DND-41 (cell line): ENCODE data around the gene GPER1.

ENCODE experiments used
- EZH2 ChIP-seq: IDR thresholded peaks from 3 replicates; pipeline ENCODE4 v1.6.1; 2012; ENCODE audit warnings: borderline replicate concordance, low read depth, mild to moderate bottlenecking, moderate library complexity, low read length, inconsistent platforms; ENCODE audit not compliant: severe bottlenecking
- TF ChIP-seq, protein P1 (sequence below): IDR thresholded peaks from 2 replicates; pipeline ENCODE4 v1.5.1; 2012; ENCODE audit warnings: borderline replicate concordance, low read length, moderate library complexity, mild to moderate bottlenecking; ENCODE audit not compliant: poor library complexity, severe bottlenecking; ENCODE audit errors: extremely low read depth

DNA sequence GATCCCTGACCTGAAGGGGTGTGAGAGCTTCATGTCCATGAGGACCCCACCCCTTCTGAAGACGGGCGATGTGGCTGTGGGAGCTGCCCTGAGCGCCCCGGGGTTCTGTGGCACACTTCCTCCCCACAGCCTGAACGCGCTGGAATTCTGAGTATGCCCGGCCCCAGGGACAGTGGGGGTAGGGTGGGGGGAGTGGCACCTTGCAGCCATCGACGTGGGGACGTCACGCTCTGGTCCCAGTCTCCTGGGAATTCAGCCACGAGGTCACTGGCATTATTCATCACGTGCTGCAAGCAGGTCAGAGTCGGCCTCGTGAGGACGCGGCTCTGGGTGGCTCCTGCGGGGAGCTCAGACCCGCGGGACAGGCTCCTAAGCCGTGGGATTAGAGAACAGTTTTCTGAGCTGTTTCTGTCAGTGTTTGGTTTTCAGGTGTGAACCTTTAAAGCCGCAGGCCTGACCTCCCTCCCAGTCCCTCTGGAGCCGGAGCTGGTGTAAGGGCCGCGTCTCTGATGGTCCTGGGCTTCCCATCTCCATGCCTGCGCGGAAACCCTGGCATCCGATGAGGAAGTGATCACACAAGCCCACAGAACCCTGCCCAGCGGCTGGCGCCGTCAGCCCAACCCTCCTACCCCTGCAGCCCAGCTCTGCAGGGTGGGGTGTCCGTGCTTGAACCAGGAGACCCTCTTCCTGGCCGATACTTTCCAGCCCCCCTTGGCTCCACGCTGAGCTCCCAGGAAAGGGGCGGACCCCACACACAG is 27.4 kb upstream of the GPER1 start:
- TF ChIP-seq, protein P1, sequence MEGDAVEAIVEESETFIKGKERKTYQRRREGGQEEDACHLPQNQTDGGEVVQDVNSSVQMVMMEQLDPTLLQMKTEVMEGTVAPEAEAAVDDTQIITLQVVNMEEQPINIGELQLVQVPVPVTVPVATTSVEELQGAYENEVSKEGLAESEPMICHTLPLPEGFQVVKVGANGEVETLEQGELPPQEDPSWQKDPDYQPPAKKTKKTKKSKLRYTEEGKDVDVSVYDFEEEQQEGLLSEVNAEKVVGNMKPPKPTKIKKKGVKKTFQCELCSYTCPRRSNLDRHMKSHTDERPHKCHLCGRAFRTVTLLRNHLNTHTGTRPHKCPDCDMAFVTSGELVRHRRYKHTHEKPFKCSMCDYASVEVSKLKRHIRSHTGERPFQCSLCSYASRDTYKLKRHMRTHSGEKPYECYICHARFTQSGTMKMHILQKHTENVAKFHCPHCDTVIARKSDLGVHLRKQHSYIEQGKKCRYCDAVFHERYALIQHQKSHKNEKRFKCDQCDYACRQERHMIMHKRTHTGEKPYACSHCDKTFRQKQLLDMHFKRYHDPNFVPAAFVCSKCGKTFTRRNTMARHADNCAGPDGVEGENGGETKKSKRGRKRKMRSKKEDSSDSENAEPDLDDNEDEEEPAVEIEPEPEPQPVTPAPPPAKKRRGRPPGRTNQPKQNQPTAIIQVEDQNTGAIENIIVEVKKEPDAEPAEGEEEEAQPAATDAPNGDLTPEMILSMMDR = no peak
- no peak for TF ChIP-seq EZH2
